Peyer's patch (tissue), 4 donors: ENCODE data around the gene CBLB. TPM values are rescaled to one million over a fixed set of nuclear protein-coding genes. Genes with fewer than 3 reads are reported as not detected.

Experiments used
- DNase-seq, 3 donors: peaks; one replicate each; pipeline ENCODE4 v3.0.0-alpha.2; 2017 to 2019
- H3K27ac ChIP-seq, 4 donors: fragments of 200-600 bp; sonication (generic); one replicate each; pipeline ENCODE4 v1.5.1; 2016 to 2019
- H3K27me3 ChIP-seq, 2 donors: fragments of 200-600 bp; sonication (generic); one replicate each; pipeline ENCODE4 v1.5.1; 2019
- H3K36me3 ChIP-seq, 3 donors: fragments of 200-600 bp; sonication (generic); one replicate each; pipeline ENCODE4 v1.5.1; 2016 to 2019
- H3K4me1 ChIP-seq, 4 donors: fragments of 200-600 bp; sonication (generic); one replicate each; pipeline ENCODE4 v1.5.1; 2016 to 2019
- H3K4me3 ChIP-seq, 4 donors: fragments of 200-600 bp; sonication (generic); 1 replicate in 3 of 4; 2 replicates in 1 of 4; pipeline ENCODE4 v1.5.1; 2016 to 2019; ENCODE audit warnings: mild to moderate bottlenecking in 1 of 4
- H3K9me3 ChIP-seq, 4 donors: fragments of 200-600 bp; sonication (generic); one replicate each; pipeline ENCODE4 v1.5.1; 2016 to 2019; ENCODE audit warnings: mild to moderate bottlenecking in 1 of 4
- POLR2A ChIP-seq, 2 donors: fragments of 450-650 bp; IDR thresholded peaks; one replicate each; pipeline ENCODE4 v1.5.1; 2017; ENCODE audit warnings: antibody characterized with exemption in 2 of 2, mild to moderate bottlenecking in 2 of 2, moderate library complexity in 2 of 2
- total RNA-seq, 4 donors: library from RNA; depleted of rRNA; stranded (reverse); fragments of >200 nt; gene quantifications; one replicate each; pipeline ENCODE4 v1.1.0, GENCODE V29; 2016
- TF ChIP-seq, protein P1 (sequence below), 6 experiments: fragments of 450-650 bp in 4 of 6; fragments of 200-600 bp in 2 of 6; sonication (generic) in 1 of 6; IDR thresholded peaks; one replicate each; pipeline ENCODE4 v1.5.1; 2017 to 2019; ENCODE audit warnings: antibody characterized with exemption in 6 of 6, mild to moderate bottlenecking in 3 of 6, moderate library complexity in 1 of 6

The CBLB gene
- total RNA-seq, 4 donors from 2014 or later, result 58.6 to 112 (median 84.5) TPM

DNA sequence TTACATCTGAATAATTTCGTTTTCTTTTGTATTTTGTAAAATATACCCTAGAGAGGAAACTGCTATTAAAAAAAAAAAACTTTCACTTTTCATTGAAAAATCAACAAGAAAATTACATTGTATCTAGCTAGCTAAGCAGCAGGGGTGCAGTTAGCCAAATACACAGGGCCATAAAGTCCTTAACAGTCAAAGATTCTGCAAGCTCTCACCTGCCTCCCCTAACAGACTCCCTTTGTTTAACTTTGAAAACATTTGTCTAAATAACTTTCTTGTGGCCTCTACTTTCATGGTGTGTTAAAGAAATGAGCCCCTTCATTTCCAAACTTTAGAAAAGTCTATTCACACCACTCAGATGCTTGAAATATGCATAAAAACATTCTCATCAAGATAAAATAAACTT lies 23.3 kb downstream of the CBLB start:
- TF ChIP-seq POLR2A (IDR thresholded peaks at IDR 0.05), result no peak
- TF ChIP-seq, protein P1, sequence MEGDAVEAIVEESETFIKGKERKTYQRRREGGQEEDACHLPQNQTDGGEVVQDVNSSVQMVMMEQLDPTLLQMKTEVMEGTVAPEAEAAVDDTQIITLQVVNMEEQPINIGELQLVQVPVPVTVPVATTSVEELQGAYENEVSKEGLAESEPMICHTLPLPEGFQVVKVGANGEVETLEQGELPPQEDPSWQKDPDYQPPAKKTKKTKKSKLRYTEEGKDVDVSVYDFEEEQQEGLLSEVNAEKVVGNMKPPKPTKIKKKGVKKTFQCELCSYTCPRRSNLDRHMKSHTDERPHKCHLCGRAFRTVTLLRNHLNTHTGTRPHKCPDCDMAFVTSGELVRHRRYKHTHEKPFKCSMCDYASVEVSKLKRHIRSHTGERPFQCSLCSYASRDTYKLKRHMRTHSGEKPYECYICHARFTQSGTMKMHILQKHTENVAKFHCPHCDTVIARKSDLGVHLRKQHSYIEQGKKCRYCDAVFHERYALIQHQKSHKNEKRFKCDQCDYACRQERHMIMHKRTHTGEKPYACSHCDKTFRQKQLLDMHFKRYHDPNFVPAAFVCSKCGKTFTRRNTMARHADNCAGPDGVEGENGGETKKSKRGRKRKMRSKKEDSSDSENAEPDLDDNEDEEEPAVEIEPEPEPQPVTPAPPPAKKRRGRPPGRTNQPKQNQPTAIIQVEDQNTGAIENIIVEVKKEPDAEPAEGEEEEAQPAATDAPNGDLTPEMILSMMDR (IDR thresholded peaks at IDR 0.05), result no peak
- Histone ChIP-seq H3K9me3 (no peaks in the 10 kb centered on the region), H3K27ac (no peak overlapping the region), H3K4me3 (no peak overlapping the region), H3K36me3 (peaks cover 0 to 2% (median 0%) of the 10 kb centered on the region in 3 donors), H3K4me1 (peaks cover 0 to 4% (median 0%) of the 10 kb centered on the region in 4 donors), H3K27me3 (no peaks in the 10 kb centered on the region)
- DNase-seq, result no peak

DNA sequence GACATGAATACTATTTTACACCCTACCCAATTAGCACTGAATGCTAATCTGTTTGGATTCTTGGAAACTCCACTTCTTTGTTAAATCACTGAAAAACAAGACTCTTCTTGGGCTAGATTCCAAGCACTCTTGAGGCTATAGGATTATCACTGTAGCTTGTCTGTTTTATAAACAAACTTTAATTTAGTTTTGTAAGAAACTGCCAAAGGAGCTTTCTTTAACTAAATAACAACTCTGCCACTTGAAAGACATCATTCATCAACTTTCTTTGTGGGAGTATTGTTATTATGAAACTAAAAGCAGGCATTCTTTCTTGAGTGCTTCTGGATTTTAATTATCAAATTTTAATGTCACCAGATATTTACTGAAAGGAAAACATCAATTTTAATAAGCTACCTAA lies 24.1 kb downstream of the CBLB start:
- DNase-seq, result no peak
- no peaks in the 10 kb centered on the region for H3K27me3 ChIP-seq
- TF ChIP-seq, protein P1 (IDR thresholded peaks at IDR 0.05), result no peak
- TF ChIP-seq POLR2A (IDR thresholded peaks at IDR 0.05), result no peak
- no peak overlapping the region for H3K4me3 ChIP-seq
- H3K36me3 ChIP-seq, result no peaks in the 10 kb centered on the region
- H3K27ac ChIP-seq, result peak overlapping the region in 1 of 4 donors; percentile 8
- H3K4me1 ChIP-seq, result peaks cover 0 to 4% (median 0%) of the 10 kb centered on the region in 4 donors
- no peaks in the 10 kb centered on the region for H3K9me3 ChIP-seq

DNA sequence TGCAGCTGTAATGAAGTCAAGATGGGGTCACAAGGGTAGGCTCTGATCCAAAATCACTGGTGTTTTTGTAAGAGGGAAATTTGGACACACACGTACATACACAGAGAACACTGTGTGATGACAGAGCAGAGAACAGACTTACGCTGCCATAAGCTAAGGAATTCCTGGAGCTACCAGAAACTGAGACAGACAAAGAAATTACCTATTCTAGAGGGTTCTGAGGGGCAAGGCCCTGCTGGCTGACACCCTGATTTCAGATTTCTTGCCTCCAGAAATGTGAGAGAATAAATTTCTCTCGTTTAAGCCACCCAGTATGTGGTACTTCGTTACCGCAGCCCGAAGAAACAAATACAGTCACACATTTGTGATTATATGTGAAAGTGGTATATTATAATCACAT lies 24.8 kb downstream of the CBLB start:
- peaks cover 0 to 4% (median 0%) of the 10 kb centered on the region in 4 donors for H3K4me1 ChIP-seq
- H3K27ac ChIP-seq, result no peak overlapping the region
- no peak for DNase-seq
- H3K4me3 ChIP-seq, result no peak overlapping the region
- no peaks in the 10 kb centered on the region for H3K9me3 ChIP-seq
- no peaks in the 10 kb centered on the region for H3K27me3 ChIP-seq
- no peaks in the 10 kb centered on the region for H3K36me3 ChIP-seq
- TF ChIP-seq, protein P1 (IDR thresholded peaks at IDR 0.05), result no peak
- no peak for TF ChIP-seq POLR2A (IDR thresholded peaks at IDR 0.05)

DNA sequence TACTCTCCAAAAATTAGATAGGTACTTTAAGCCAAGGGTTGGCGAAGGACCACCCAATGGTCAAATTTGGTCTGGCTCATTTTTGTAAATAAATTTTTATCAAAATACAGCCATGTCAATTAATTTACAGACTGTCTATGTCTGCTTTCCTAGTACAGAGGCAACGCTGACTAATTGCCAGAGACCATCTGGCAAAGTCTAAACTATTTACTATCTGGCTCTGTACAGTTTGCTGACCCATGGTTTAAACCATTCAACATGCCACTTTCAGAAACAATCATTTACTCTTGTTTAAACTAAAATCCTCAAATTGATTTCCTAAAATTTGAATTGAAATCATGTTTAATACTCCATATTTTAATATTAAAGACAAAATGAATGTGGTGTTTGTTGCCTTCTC lies 25.9 kb downstream of the CBLB start:
- no peaks in the 10 kb centered on the region for H3K36me3 ChIP-seq
- no peak overlapping the region for H3K4me3 ChIP-seq
- TF ChIP-seq POLR2A (IDR thresholded peaks at IDR 0.05), result no peak
- TF ChIP-seq, protein P1 (IDR thresholded peaks at IDR 0.05), result no peak
- peaks cover 0 to 4% (median 0%) of the 10 kb centered on the region in 4 donors for H3K4me1 ChIP-seq
- H3K9me3 ChIP-seq, result no peaks in the 10 kb centered on the region
- no peak for DNase-seq
- H3K27me3 ChIP-seq, result no peaks in the 10 kb centered on the region
- no peak overlapping the region for H3K27ac ChIP-seq

DNA sequence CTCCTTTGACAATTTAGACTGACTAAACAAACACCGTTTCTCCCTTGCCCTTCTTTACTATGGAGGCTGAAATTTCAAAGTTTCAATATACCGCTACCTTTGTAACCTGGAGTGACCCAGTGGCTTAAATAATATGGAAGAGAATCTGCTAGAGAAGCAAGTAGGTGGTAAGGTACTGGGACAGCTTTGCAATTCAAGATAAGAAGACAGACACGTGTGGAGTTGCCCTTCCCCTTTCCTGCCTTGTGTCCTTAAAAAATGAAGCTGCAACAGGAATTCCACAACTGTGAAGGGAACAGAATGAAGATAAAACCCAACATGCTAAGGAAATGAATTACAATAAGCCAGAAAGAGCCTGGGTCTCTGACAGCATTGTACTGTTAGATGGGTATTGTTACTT lies 26.4 kb downstream of the CBLB start:
- TF ChIP-seq POLR2A (IDR thresholded peaks at IDR 0.05), result no peak
- Histone ChIP-seq H3K36me3 (no peaks in the 10 kb centered on the region), H3K4me1 (peaks cover 0 to 4% (median 2%) of the 10 kb centered on the region in 4 donors), H3K27me3 (no peaks in the 10 kb centered on the region), H3K4me3 (no peak overlapping the region), H3K9me3 (no peaks in the 10 kb centered on the region), H3K27ac (no peak overlapping the region)
- no peak for DNase-seq

DNA sequence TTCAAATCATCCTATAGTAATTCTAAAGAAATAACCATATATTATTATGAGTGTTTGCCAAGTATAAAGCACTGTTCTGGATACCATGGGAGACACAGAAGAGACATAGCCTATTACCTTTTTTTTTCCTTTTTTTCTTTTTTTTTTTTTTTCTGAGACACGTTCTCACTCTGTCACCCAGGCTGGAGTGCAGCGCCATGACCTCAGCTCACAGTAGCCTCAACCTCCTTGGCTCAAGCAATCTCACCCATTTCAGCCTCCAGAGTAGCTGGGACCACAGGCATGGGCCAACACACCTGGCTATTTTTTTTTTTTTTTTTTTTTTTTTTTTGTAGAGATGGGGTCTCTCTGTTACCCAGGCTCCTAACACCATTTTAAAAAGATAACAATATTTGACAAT lies 30.9 kb downstream of the CBLB start:
- H3K4me1 ChIP-seq, result peaks cover 0 to 19% (median 0%) of the 10 kb centered on the region in 4 donors
- no peaks in the 10 kb centered on the region for H3K36me3 ChIP-seq
- no peak for DNase-seq
- H3K27ac ChIP-seq, result peak overlapping the region in 1 of 4 donors; percentile 48
- TF ChIP-seq, protein P1 (IDR thresholded peaks at IDR 0.05), result no peak
- no peak for TF ChIP-seq POLR2A (IDR thresholded peaks at IDR 0.05)
- no peaks in the 10 kb centered on the region for H3K9me3 ChIP-seq
- H3K4me3 ChIP-seq, result no peak overlapping the region
- no peaks in the 10 kb centered on the region for H3K27me3 ChIP-seq
